SK-N-MC (cell line): ENCODE data around the gene APOL6.
"Not testable (repeated sequence)": the region's sequence is repeated elsewhere in the genome, so short reads cannot be mapped to it uniquely, and the experiment has no call there.

Experiments
- DNase-seq: peaks from one replicate; pipeline ENCODE4 v3.0.0-alpha.2; 2011; ENCODE audit warnings: low read depth, low spot score
- H3K27ac ChIP-seq: fragments of 200-600 bp; sonication (generic); 2 replicates; pipeline ENCODE4 v1.5.1; 2016; ENCODE audit warnings: mixed run types
- H3K36me3 ChIP-seq: fragments of 200-600 bp; sonication (generic); 2 replicates; pipeline ENCODE4 v1.6.1; 2017; ENCODE audit warnings: antibody characterized with exemption, low read length, mixed read lengths; ENCODE audit not compliant: insufficient read depth
- H3K4me3 ChIP-seq: fragments of 200-600 bp; sonication (generic); 2 replicates; pipeline ENCODE4 v1.5.1; 2016
- H3K9ac ChIP-seq: fragments of 200-600 bp; sonication (generic); 2 replicates; pipeline ENCODE4 v1.8.0; 2017; ENCODE audit warnings: mixed run types, mixed read lengths; ENCODE audit not compliant: insufficient read length
- H3K9me3 ChIP-seq: fragments of 200-600 bp; sonication (generic); 2 replicates; pipeline ENCODE4 v1.6.1; 2017; ENCODE audit warnings: low read depth, mild to moderate bottlenecking, antibody characterized with exemption, low read length, moderate library complexity, mixed read lengths
- EZH2 ChIP-seq: fragments of 200-600 bp; sonication (generic); IDR thresholded peaks from one replicate; pipeline ENCODE4 v1.6.1; 2017; ENCODE audit warnings: antibody characterized with exemption
- FOXP2 ChIP-seq: optimal IDR thresholded peaks from 2 replicates; pipeline ENCODE3; 2011; ENCODE audit warnings: mild to moderate bottlenecking, moderate library complexity; ENCODE audit not compliant: insufficient read depth; ENCODE audit errors: extremely low read length, control extremely low read depth
- POLR2AphosphoS5 ChIP-seq: IDR thresholded peaks from 2 replicates; pipeline ENCODE4 v1.6.1; 2012; ENCODE audit warnings: mild to moderate bottlenecking, low read depth, low read length, borderline replicate concordance

Gene APOL6

GRCh38 chr22:35695202-35695601 is 47.0 kb downstream of the APOL6 start:
- Histone ChIP-seq H3K9me3 (no peaks in the 10 kb centered on the region), H3K9ac (no peak overlapping the region), H3K36me3 (no peaks in the 10 kb centered on the region), H3K4me3 (no peak overlapping the region), H3K27ac (no peak overlapping the region)
- no peak for TF ChIP-seq POLR2AphosphoS5
- no peak for TF ChIP-seq FOXP2
- no peak for TF ChIP-seq EZH2
- DNase-seq: no peak

GRCh38 chr22:35697142-35697541 is 48.9 kb downstream of the APOL6 start:
- TF ChIP-seq POLR2AphosphoS5: no peak
- TF ChIP-seq FOXP2: no peak
- TF ChIP-seq EZH2: no peak

GRCh38 chr22:35699852-35700251 is 51.6 kb downstream of the APOL6 start:
- not testable (repeated sequence) for DNase-seq, H3K9me3 ChIP-seq, H3K27ac ChIP-seq, H3K9ac ChIP-seq, H3K4me3 ChIP-seq, H3K36me3 ChIP-seq

More at GRCh38 chr22:35697142-35697541, 48.9 kb downstream of the APOL6 start:
- Histone ChIP-seq H3K27ac (no peak overlapping the region), H3K9me3 (no peaks in the 10 kb centered on the region), H3K4me3 (no peak overlapping the region), H3K9ac (no peak overlapping the region), H3K36me3 (no peaks in the 10 kb centered on the region)
- no peak for DNase-seq

GRCh38 chr22:35703861-35704584 is 55.8 kb downstream of the APOL6 start:
- H3K4me3 ChIP-seq: no peak overlapping the region
- DNase-seq: no peak
- TF ChIP-seq EZH2 (no peak), POLR2AphosphoS5 (no peak), FOXP2 (no peak)
- H3K36me3 ChIP-seq: no peaks in the 10 kb centered on the region
- no peak overlapping the region for H3K27ac ChIP-seq
- H3K9ac ChIP-seq: no peak overlapping the region
- H3K9me3 ChIP-seq: no peaks in the 10 kb centered on the region

- Histone ChIP-seq H3K36me3 (no peaks in the 10 kb centered on the region), H3K9ac (no peak overlapping the region), H3K27ac (no peak overlapping the region), H3K9me3 (no peaks in the 10 kb centered on the region), H3K4me3 (no peak overlapping the region)
- TF ChIP-seq FOXP2 (no peak), POLR2AphosphoS5 (no peak), EZH2 (no peak)
- DNase-seq: no peak
Measured at GRCh38 chr22:35705141-35705540, 56.9 kb downstream of the APOL6 start.

- no peak overlapping the region for H3K27ac ChIP-seq
- H3K4me3 ChIP-seq: no peak overlapping the region
- TF ChIP-seq POLR2AphosphoS5 (no peak), FOXP2 (no peak), EZH2 (no peak)
- no peaks in the 10 kb centered on the region for H3K9me3 ChIP-seq
- no peak for DNase-seq
- H3K36me3 ChIP-seq: no peaks in the 10 kb centered on the region
- H3K9ac ChIP-seq: no peak overlapping the region
Measured at GRCh38 chr22:35708453-35708852, 60.2 kb downstream of the APOL6 start.

GRCh38 chr22:35708917-35709316 is 60.7 kb downstream of the APOL6 start:
- Histone ChIP-seq H3K4me3 (no peak overlapping the region), H3K9ac (no peak overlapping the region), H3K27ac (0 out of 2 replicates have a peak overlapping the region, but pooled peaks have one; percentile 30), H3K9me3 (no peaks in the 10 kb centered on the region), H3K36me3 (no peaks in the 10 kb centered on the region)
- no peak for DNase-seq
- TF ChIP-seq FOXP2 (no peak), POLR2AphosphoS5 (no peak), EZH2 (no peak)

GRCh38 chr22:35711336-35711735 is 63.1 kb downstream of the APOL6 start:
- Histone ChIP-seq H3K9ac (no peak overlapping the region), H3K36me3 (no peaks in the 10 kb centered on the region), H3K9me3 (no peaks in the 10 kb centered on the region), H3K4me3 (no peak overlapping the region), H3K27ac (peak overlapping the region; percentile 27)
- no peak for TF ChIP-seq EZH2
- TF ChIP-seq FOXP2: no peak
- no peak for TF ChIP-seq POLR2AphosphoS5
- DNase-seq: peak; percentile 66

GRCh38 chr22:35712672-35713071 is 64.4 kb downstream of the APOL6 start:
- TF ChIP-seq EZH2 (no peak), FOXP2 (no peak), POLR2AphosphoS5 (no peak)
- no peak for DNase-seq
- Histone ChIP-seq H3K4me3 (no peak overlapping the region), H3K9ac (no peak overlapping the region), H3K36me3 (no peaks in the 10 kb centered on the region), H3K27ac (no peak overlapping the region), H3K9me3 (no peaks in the 10 kb centered on the region)
